GM19372 (cell line): ENCODE measurements around the gene HEMK1.

Experiments
- ATAC-seq: cut with Tn5 transposase; IDR thresholded peaks from one replicate; pipeline ENCODE4 v1.9.1; 2021; ENCODE audit warnings: mild to moderate bottlenecking, low read depth, moderate library complexity; ENCODE audit not compliant: unreplicated experiment

HEMK1 gene

GRCh38 chr3:50572801-50573371 lies 3.6 kb downstream of the HEMK1 start:
- ATAC-seq: no peak

GRCh38 chr3:50573566-50574443 lies 4.5 kb downstream of the HEMK1 start:
- ATAC-seq: no peak

DNA sequence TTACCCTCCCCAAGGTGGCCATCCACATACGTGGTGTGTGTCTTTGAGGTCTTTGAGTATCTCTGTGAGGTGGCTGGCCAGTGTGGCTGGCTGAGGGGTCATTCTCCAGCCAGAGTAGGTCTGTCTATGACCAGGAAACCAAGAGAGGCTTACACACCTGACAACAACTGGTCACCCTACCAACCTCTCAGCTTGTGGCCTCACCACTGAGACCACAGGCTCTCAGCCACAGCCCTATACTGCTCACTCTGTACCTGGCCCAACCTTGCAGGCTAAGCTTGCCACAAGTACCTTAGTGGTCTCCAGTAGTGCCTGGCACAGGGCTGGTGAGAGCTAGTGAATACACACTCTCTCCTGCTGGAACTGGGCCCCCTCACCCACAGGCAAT lies 5.1 kb downstream of the HEMK1 start:
- ATAC-seq: no peak

- no peak for ATAC-seq
Measured at GRCh38 chr3:50575372-50575771, 6.0 kb downstream of the HEMK1 start.

GRCh38 chr3:50577348-50577747 lies 8.0 kb downstream of the HEMK1 start:
- ATAC-seq: no peak

GRCh38 chr3:50580683-50581458 lies 11.5 kb downstream of the HEMK1 start:
- no peak for ATAC-seq

GRCh38 chr3:50581459-50581842 lies 12.1 kb downstream of the HEMK1 start:
- no peak for ATAC-seq

DNA sequence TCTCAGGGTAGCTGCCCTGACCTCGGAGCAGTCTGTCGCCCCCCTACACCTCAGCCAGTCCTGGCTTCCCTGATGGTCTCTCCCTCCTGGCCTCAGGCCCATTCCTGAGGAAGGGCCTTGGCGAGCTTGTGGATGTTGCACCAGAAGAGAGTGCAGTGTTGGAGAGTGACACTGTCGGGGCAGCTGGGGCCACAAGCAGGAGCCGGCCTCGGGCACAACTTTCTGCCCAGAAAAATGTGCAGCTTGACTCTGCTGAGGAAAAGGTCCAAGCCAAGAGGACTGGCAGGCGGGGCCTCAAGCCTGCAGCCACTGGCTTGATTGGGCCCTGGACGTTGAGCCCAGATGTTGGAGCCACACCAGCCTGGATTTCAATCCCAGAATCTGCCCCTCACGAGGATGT lies 12.8 kb downstream of the HEMK1 start:
- ATAC-seq: no peak

- no peak for ATAC-seq
Measured at GRCh38 chr3:50583897-50584296, 14.6 kb downstream of the HEMK1 start.

DNA sequence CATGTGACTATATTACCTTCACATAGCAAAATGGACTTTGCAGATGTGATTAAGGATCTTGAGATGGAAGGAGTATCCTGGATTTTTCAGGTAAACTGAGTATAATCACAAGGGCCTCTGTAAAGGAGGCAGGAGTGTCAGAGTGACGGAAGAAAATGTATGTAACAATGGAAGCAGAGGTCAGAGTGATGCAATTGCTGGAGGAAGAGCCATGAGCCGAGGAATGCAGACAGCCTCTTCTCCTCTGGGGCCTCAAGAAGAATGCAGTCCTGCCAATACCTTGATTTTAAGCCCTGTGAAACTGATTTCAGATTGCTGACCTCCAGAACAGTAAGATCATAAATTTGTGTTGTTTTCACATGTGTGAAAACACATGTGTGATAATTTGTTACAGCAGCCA lies 15.1 kb downstream of the HEMK1 start:
- no peak for ATAC-seq

DNA sequence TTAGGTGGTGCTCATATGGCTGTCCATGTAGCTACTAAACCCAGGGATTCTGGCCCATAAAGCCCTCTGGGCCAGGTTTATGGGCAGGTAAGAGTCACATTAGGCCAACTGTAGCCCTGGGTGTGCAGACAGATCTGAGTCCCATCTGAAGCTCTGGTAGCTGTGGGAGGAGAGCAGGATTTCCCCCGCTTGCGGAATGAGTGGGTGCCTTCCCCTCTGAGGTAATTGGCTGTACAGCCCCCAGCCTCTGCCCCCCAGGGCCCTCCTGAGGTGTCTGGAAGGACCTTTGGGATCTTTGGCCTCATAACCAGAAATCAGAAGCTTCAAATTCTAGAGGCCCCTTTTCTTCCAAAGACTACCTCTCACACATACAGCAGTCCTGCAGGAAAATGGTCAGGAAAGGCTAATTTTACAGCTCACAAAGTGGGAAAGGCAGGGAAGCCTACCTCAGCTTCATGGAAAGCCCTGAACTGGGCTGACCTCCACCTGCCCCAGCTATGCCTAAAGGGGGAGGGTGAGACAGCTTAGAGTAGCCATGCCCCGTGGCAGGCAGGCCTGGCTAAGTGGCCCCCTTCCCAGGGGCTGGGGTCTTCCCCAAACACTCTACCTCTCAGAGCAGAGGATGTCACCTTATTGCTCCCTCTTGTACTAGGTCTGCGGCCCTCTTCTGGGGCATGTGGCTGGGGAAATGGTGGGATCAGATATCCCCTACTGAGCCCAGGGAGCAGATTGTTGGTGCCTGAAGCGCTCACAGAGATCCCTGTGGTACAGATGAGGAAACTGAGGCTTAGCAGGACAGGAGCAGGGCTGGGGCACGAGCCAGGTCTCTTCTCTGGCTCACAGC lies 16.8 kb downstream of the HEMK1 start:
- no peak for ATAC-seq

GRCh38 chr3:50586763-50587070 lies 17.4 kb downstream of the HEMK1 start:
- no peak for ATAC-seq

DNA sequence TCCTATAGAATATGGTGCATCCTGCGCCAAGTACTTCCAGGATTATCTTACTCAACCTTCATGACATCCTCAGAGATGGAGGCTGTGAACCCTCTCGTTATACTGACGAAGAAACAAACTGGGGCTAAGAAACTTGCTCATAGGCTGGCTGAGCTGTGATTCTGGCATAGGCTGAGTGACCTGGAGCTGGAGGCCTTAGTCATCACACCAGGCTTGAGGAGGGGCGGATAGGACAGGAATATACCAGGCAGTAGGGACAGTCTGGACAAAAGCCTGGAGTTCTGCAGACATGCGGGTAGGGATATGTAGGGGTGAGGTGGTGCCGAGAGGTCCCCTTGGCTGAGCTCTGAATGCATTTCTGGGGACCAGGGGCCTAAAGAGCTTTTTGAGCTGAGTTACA lies 18.1 kb downstream of the HEMK1 start:
- ATAC-seq: no peak

DNA sequence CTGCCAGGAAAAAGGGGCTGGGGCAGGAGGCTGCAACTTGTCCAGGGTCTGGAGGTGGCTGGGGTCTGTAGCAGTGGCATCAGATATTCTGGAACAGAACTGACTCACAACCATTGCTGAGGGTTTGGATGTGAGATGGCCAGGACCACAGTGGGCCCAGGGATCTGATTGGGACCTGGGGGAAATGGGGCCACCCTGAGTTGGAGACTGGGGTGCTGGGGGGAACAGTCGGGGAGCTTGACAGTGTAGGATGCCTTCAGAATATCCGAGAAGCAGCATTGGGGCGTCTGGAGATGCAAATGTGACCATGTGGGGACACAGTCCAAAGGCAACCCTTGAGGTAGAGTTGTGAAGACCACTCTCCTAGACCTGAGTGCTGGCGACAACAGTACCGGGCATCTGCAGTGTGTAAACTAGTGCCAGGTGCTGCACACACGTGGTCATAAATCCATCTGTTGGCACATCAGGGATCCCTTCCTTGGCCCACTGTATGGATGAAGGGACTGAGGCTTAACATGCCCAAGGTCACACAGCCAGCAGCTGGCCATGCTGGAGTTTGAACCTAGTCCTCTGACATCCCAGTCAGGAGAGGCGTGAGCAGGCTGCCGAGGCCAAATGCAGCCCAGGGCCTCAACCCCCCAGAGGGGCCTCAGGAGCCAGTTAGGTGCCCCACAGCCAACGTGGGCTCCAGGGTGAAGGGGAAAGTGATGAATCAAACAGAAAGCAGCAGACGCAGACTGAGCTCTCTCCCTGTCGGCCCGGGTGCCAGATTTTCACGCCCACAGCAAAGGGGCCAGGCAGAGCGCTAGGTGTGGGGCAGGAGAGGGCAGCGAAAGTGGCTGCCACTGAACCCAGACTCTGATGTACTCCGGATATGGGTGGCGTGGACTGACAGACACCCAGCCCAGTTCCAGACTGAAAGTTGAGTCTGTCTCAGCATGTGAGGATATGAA lies 18.8 kb downstream of the HEMK1 start:
- ATAC-seq: no peak

- ATAC-seq: no peak
Measured at GRCh38 chr3:50588759-50589433, 19.6 kb downstream of the HEMK1 start.

DNA sequence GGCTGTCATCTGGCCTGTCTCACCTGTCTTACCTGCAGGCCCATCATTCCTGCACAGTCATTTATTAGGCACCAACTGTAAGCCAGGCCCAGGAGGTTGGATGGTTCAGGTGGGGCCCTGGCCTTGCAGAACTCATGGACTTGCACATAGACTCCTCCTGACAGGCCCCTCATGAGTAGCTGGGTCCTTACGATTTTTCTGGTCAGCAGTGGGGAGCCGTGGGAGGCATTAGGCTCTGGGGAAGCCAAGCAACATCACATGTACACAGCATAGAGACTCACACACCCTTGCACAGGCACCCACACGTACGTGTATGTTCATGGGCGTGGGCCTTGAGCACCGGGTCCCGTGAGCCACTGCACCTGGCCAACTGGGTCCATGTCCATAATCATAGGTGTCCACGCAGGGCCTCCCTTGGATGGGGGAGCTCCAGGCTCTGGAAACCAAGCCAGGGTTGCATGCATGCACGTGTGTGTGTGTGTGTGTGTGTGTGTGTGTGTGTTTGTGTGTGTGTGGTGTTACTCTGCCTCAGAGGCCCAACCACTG lies 21.9 kb downstream of the HEMK1 start:
- no peak for ATAC-seq

DNA sequence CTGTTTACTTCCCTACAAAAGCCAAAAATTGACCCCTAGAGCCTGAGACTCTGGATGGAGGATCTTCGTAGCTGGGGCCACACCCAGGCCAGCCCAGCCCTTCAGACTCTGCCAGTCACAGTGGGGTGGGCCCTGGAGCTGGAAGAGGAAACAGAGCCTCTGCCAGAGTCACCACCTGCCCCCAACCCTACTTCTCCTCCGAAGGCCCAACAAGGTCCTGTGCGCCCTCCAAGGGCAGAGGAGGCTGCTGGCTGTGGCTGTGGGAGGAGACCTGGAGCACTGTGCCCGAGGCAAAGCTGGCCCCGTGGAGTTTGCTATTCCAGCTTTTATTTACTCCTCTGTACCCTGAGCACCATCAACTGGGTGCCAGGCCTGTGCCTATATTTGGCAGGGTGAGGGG lies 23.2 kb downstream of the HEMK1 start:
- no peak for ATAC-seq

GRCh38 chr3:50594253-50594785 lies 25.0 kb downstream of the HEMK1 start:
- ATAC-seq: no peak
